HL-60/S4 (cell line): Measurements from ENCODE around the gene CLEC9A.
"Not testable (repeated sequence)": the region's sequence is repeated elsewhere in the genome, so short reads cannot be mapped to it uniquely, and the experiment has no call there.

ENCODE experiments used
- in situ Hi-C: fragments of 300-500 bp; cut with MboI; formaldehyde crosslinking; loops from 2 replicates; pipeline ENCODE4 v1.14.3; 2022; ENCODE audit warnings: low sequenced_read_pairs

Gene CLEC9A

GRCh38 chr12:10030446-10030845 is at the start of gene CLEC9A:
TSS of gene CLEC9A (plus strand) at chr12:10030682. CDS start at chr12:10052688, 22,006 bp downstream.
- in situ Hi-C loops: loop anchor here (5.0 kb wide), 1 partner anchor 112 kb away; no protein-coding TSS in a partner anchor

GRCh38 chr12:9991876-9992275 is 38.6 kb upstream of the CLEC9A start:
- in situ Hi-C loops: no loop called here

GRCh38 chr12:9992296-9992695 is 38.2 kb upstream of the CLEC9A start:
- in situ Hi-C loops: no loop called here

- in situ Hi-C loops: no loop called here
Measured at GRCh38 chr12:9999016-9999415, 31.5 kb upstream of the CLEC9A start, which contains the start of gene CLEC1B. TSS of gene CLEC1B (minus strand) at chr12:9999121. CDS start at chr12:9999100, 21 bp downstream.

GRCh38 chr12:10001171-10001776 is 29.2 kb upstream of the CLEC9A start:
- in situ Hi-C loops: loop anchor here (25.0 kb wide), 1 partner anchor 189 kb away; no protein-coding TSS in a partner anchor

GRCh38 chr12:10012630-10013330 is 17.7 kb upstream of the CLEC9A start:
- in situ Hi-C loops: loop anchor here (25.0 kb wide), 1 partner anchor 200 kb away; no protein-coding TSS in a partner anchor

GRCh38 chr12:10015450-10015849 is 15.0 kb upstream of the CLEC9A start:
- in situ Hi-C loops: loop anchor here (25.0 kb wide), 1 partner anchor 203 kb away; no protein-coding TSS in a partner anchor

- in situ Hi-C loops: loop anchor here (25.0 kb wide), 1 partner anchor 205 kb away; no protein-coding TSS in a partner anchor
Measured at GRCh38 chr12:10016881-10017280, 13.6 kb upstream of the CLEC9A start.

GRCh38 chr12:10018386-10018785 is 12.1 kb upstream of the CLEC9A start:
- in situ Hi-C loops: loop anchor here (25.0 kb wide), 1 partner anchor 206 kb away; no protein-coding TSS in a partner anchor

- in situ Hi-C loops: loop anchor here (25.0 kb wide), 1 partner anchor 209 kb away; no protein-coding TSS in a partner anchor
Measured at GRCh38 chr12:10021342-10021741, 9.1 kb upstream of the CLEC9A start.

GRCh38 chr12:10025236-10025635 is 5.2 kb upstream of the CLEC9A start:
- in situ Hi-C loops: no loop called here

- in situ Hi-C loops: not testable (repeated sequence)
Measured at GRCh38 chr12:10026666-10027065, 3.8 kb upstream of the CLEC9A start.

- in situ Hi-C loops: no loop called here
Measured at GRCh38 chr12:10027311-10027710, 3.2 kb upstream of the CLEC9A start.

GRCh38 chr12:10027721-10028120 is 2.8 kb upstream of the CLEC9A start:
- in situ Hi-C loops: no loop called here

- in situ Hi-C loops: loop anchor here (5.0 kb wide), 1 partner anchor 111 kb away; no protein-coding TSS in a partner anchor
Measured at GRCh38 chr12:10031321-10031720, 839 bp downstream of the CLEC9A start.

GRCh38 chr12:10031771-10032175 is 1.3 kb downstream of the CLEC9A start:
- in situ Hi-C loops: loop anchor here (5.0 kb wide), 1 partner anchor 111 kb away; no protein-coding TSS in a partner anchor

- in situ Hi-C loops: loop anchor here (5.0 kb wide), 1 partner anchor 108 kb away; no protein-coding TSS in a partner anchor
Measured at GRCh38 chr12:10033783-10034545, 3.5 kb downstream of the CLEC9A start.

GRCh38 chr12:10042167-10042566 is 11.7 kb downstream of the CLEC9A start:
- in situ Hi-C loops: no loop called here

GRCh38 chr12:10048526-10048925 is 18.0 kb downstream of the CLEC9A start:
- in situ Hi-C loops: no loop called here

GRCh38 chr12:10052193-10052913 is 21.9 kb downstream of the CLEC9A start:
- in situ Hi-C loops: no loop called here
